ENCODE measurements around the gene FBXL2.

DNA sequence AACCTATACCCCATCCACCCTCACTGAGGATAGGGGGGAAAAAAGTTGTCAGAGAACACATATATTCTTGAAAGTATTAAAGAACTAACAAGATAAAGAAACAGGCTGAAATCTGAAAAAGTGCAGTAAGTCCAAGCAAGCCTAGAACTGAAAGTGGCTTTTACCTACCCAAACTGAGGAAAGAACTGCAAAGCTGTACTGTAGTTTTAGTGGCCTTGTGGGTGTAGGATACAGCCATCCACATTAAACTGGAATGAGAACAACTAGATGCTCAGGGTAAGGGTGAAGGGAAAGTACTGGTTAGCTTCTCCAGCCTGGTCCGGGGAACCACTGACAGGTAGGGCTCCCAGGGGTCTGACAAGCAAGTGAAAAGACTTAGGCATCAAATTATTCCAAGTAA lies 152.8 kb downstream of the FBXL2 start:
- TF ChIP-seq, protein P1, sequence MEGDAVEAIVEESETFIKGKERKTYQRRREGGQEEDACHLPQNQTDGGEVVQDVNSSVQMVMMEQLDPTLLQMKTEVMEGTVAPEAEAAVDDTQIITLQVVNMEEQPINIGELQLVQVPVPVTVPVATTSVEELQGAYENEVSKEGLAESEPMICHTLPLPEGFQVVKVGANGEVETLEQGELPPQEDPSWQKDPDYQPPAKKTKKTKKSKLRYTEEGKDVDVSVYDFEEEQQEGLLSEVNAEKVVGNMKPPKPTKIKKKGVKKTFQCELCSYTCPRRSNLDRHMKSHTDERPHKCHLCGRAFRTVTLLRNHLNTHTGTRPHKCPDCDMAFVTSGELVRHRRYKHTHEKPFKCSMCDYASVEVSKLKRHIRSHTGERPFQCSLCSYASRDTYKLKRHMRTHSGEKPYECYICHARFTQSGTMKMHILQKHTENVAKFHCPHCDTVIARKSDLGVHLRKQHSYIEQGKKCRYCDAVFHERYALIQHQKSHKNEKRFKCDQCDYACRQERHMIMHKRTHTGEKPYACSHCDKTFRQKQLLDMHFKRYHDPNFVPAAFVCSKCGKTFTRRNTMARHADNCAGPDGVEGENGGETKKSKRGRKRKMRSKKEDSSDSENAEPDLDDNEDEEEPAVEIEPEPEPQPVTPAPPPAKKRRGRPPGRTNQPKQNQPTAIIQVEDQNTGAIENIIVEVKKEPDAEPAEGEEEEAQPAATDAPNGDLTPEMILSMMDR (IDR thresholded peaks at IDR 0.05): no peak
- no peak for TF ChIP-seq POLR2A (IDR thresholded peaks at IDR 0.05)
